Prostate gland (tissue), 2 donors: ENCODE results near the gene BATF2. TPM values are rescaled to one million over a fixed set of nuclear protein-coding genes. Genes with fewer than 3 reads are reported as not detected.

Experiments
- DNase-seq: peaks from one replicate; pipeline ENCODE4 v3.0.0-alpha.2; 2019; ENCODE audit warnings: low spot score
- H3K27ac ChIP-seq, 2 donors: fragments of 200-600 bp; sonication (generic); 2 replicates each; pipeline ENCODE4 v1.5.1; 2017 to 2019
- H3K27me3 ChIP-seq: fragments of 200-600 bp; sonication (generic); replicated peaks from 2 replicates; pipeline ENCODE4 v1.5.1; 2019; ENCODE audit not compliant: insufficient read depth
- H3K36me3 ChIP-seq, 2 donors: fragments of 200-600 bp; sonication (generic); 1 replicate in 1 of 2; 2 replicates in 1 of 2; pipeline versions ENCODE4 v1.5.1 to v1.8.1; 2017 to 2019
- H3K4me1 ChIP-seq: fragments of 200-600 bp; sonication (generic); replicated peaks from 2 replicates; pipeline ENCODE4 v1.5.1; 2019
- H3K4me3 ChIP-seq, 2 donors: fragments of 200-600 bp; sonication (generic); 2 replicates each; pipeline ENCODE4 v1.5.1; 2017 to 2019
- H3K9me3 ChIP-seq: fragments of 200-600 bp; sonication (generic); 2 replicates; pipeline ENCODE4 v1.5.1; 2017
- POLR2A ChIP-seq: fragments of 450-650 bp; IDR thresholded peaks from one replicate; pipeline ENCODE4 v1.6.1; 2016; ENCODE audit warnings: antibody characterized with exemption, mild to moderate bottlenecking
- POLR2AphosphoS5 ChIP-seq: sonication (generic); formaldehyde crosslinking; IDR thresholded peaks from one replicate; pipeline ENCODE4 v1.6.1; 2017; ENCODE audit warnings: antibody characterized with exemption
- WGBS: methylation state at CpG from one replicate; pipeline ENCODE4 v1.1.5; 2018; 5-methylcytosine and 5-hydroxymethylcytosine counted together
- intact Hi-C: fragments of 100-400 bp; cut with DNase I; formaldehyde crosslinking; loops from one replicate; pipeline ENCODE4 v1.14.2; 2022
- total RNA-seq, 2 donors: library from RNA; depleted of rRNA; stranded (reverse); fragments of >200 nt; gene quantifications; one replicate each; pipeline ENCODE4 v1.1.0, GENCODE V29; 2016
- TF ChIP-seq, protein P1 (sequence below), 4 experiments: fragments of 200-600 bp in 2 of 4; fragments of 450-650 bp in 2 of 4; sonication (generic) in 2 of 4; IDR thresholded peaks; 1 replicate in 3 of 4; 2 replicates in 1 of 4; pipeline ENCODE4 v1.5.1; 2016 to 2019; ENCODE audit warnings: antibody characterized with exemption in 4 of 4, mild to moderate bottlenecking in 2 of 4, moderate library complexity in 2 of 4

The BATF2 gene
- total RNA-seq, 2 donors from 2014 or later: 1.5 TPM

DNA sequence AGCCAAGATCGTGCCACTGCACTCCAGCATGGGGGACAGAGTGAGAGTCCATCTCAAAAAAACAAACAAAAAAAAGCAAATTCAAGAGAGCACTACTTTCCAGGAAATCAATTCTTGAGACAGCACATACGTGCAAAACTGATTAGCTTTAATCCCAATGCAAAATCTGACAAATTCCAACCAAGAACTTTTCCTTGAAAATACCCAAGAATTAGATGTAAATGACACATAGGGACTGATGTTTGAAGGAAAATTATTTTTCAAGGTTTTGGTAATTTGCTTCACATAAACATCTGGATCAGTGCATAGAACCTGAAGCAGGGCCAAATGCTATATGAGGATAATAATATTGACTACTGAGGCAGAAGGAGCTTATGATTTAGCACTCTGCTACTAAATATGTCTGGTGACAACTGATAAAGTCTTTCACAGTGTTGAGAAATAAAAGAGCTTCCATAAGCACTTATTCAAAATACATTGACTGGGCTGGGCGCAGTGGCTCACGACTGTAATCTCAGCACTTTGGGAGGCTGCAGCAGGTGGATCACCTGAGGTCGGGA is 33.6 kb downstream of the BATF2 start:
- Histone ChIP-seq H3K9me3 (no peaks in the 10 kb centered on the region), H3K27ac (no peak overlapping the region), H3K4me3 (no peak overlapping the region), H3K27me3 (no peaks in the 10 kb centered on the region), H3K4me1 (no peaks in the 10 kb centered on the region), H3K36me3 (no peaks in the 10 kb centered on the region)
- WGBS: 82% methylated on average over 5 of the region's 5 CpGs
- no peak for DNase-seq
- intact Hi-C loops: no loop called here
- TF ChIP-seq POLR2A: no peak
- TF ChIP-seq, protein P1, sequence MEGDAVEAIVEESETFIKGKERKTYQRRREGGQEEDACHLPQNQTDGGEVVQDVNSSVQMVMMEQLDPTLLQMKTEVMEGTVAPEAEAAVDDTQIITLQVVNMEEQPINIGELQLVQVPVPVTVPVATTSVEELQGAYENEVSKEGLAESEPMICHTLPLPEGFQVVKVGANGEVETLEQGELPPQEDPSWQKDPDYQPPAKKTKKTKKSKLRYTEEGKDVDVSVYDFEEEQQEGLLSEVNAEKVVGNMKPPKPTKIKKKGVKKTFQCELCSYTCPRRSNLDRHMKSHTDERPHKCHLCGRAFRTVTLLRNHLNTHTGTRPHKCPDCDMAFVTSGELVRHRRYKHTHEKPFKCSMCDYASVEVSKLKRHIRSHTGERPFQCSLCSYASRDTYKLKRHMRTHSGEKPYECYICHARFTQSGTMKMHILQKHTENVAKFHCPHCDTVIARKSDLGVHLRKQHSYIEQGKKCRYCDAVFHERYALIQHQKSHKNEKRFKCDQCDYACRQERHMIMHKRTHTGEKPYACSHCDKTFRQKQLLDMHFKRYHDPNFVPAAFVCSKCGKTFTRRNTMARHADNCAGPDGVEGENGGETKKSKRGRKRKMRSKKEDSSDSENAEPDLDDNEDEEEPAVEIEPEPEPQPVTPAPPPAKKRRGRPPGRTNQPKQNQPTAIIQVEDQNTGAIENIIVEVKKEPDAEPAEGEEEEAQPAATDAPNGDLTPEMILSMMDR (IDR thresholded peaks at IDR 0.05): no peak
- TF ChIP-seq POLR2AphosphoS5: no peak

DNA sequence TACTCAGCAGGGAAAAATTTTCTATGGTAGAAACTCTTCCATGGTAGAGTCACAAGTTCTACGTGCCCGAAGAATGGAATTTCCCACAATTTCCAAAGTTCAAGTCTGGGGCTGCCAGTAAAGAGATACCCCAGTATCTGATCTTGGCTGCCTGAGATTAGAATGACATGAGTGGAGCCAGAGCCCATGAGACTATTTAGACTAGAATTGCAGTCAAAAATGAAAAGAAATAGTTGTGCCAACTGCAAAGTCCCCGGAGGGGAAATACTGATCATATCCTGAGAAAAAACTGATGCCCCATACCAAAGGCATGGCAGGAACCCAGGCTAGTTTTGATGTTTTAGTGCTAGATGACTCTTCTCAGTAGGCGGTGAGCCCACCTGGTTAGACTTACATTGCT is 36.1 kb downstream of the BATF2 start:
- 16% methylated on average over 4 of the region's 4 CpGs for WGBS
- intact Hi-C loops: no loop called here
- TF ChIP-seq, protein P1 (IDR thresholded peaks at IDR 0.05): no peak
- TF ChIP-seq POLR2AphosphoS5: no peak
- no peak for TF ChIP-seq POLR2A
- no peaks in the 10 kb centered on the region for H3K9me3 ChIP-seq
- H3K27me3 ChIP-seq: no peaks in the 10 kb centered on the region
- H3K36me3 ChIP-seq: no peaks in the 10 kb centered on the region
- no peak for DNase-seq
- H3K27ac ChIP-seq: no peak overlapping the region
- no peaks in the 10 kb centered on the region for H3K4me1 ChIP-seq
- H3K4me3 ChIP-seq: no peak overlapping the region

DNA sequence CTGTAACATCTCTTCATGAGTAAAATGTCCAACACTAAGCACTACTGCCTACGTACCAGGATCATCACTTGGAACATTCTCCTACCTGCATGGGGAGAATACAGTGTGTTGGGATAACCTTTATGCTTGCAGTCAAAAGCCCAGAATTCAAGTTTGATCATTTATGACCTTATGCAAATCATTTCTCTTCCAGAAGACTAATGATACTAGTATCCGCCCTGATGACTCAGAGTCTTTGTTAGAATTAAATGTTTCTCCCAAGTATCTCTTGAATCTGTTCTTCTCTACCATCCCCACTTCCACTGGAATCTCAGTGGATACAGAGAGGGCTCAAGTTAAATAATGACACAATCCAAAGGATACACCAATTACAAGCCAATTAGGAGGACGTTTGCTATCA is 37.3 kb downstream of the BATF2 start:
- intact Hi-C loops: no loop called here
- Histone ChIP-seq H3K27ac (no peak overlapping the region), H3K27me3 (no peaks in the 10 kb centered on the region), H3K36me3 (no peaks in the 10 kb centered on the region), H3K4me1 (no peaks in the 10 kb centered on the region), H3K9me3 (no peaks in the 10 kb centered on the region), H3K4me3 (no peak overlapping the region)
- no peak for DNase-seq
- WGBS: 65% methylated on average over 3 of the region's 3 CpGs
- TF ChIP-seq POLR2A: no peak
- no peak for TF ChIP-seq POLR2AphosphoS5
- TF ChIP-seq, protein P1 (IDR thresholded peaks at IDR 0.05): no peak

DNA sequence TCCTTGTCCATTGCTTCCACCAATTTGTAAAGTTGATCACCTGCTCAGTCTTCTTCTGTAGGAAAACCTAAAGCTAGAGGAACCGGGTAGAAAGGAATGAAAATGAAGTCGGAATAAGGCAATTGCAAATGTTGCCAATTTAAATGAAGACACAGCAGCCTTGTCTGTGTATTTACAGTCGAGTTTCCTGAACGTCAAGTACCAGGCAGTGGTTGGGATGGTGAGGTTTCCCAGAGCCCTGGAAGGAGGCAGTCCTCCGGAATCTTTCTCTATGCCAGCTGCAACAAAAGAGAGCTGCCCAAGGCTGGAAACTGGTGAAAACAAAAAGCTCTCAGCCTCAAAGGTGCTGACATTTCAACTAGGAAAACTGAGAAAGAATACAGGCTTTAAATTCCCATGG is 42.6 kb downstream of the BATF2 start:
- Histone ChIP-seq H3K4me1 (no peaks in the 10 kb centered on the region), H3K36me3 (no peaks in the 10 kb centered on the region), H3K27me3 (no peaks in the 10 kb centered on the region), H3K4me3 (no peak overlapping the region), H3K27ac (no peak overlapping the region), H3K9me3 (no peaks in the 10 kb centered on the region)
- 41% methylated on average over 5 of the region's 5 CpGs for WGBS
- intact Hi-C loops: no loop called here
- TF ChIP-seq, protein P1 (IDR thresholded peaks at IDR 0.05): no peak
- no peak for TF ChIP-seq POLR2AphosphoS5
- no peak for TF ChIP-seq POLR2A
- no peak for DNase-seq

DNA sequence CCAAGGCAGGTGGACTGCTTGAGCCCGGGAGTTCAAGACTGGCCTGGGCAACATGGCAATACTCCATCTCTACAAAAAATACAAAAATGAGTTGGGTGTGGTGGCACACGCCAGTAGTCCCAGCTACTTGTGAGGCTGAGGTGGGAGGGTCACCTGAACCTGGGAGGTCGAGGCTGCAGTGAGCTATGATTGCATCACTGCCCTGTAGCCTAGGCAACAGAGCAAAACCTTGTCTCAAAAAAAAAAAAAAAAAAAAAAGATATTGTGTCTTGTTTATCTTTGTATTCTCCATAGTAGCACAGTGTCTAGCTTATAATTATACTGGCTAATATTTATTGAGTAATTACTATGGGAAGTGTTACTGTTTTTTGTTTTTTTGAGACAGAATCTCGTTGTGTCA is 45.2 kb downstream of the BATF2 start:
- TF ChIP-seq, protein P1 (IDR thresholded peaks at IDR 0.05): no peak
- no peak for TF ChIP-seq POLR2AphosphoS5
- TF ChIP-seq POLR2A: no peak
- intact Hi-C loops: no loop called here
- DNase-seq: no peak
- no peaks in the 10 kb centered on the region for H3K36me3 ChIP-seq
- no peaks in the 10 kb centered on the region for H3K4me1 ChIP-seq
- H3K27ac ChIP-seq: no peak overlapping the region
- no peak overlapping the region for H3K4me3 ChIP-seq
- H3K9me3 ChIP-seq: no peaks in the 10 kb centered on the region
- no peaks in the 10 kb centered on the region for H3K27me3 ChIP-seq
- 71% methylated on average over 4 of the region's 4 CpGs for WGBS
